Stimulated activated memory B cell treated with anti-CD40 and anti-IgM and Interleukin-4, amounts not matched to agents 10 μg/mL and 1 μg/mL and 100 μg/mL, for 72 hours (primary cell): ENCODE data around the gene RUNX3.

Experiments
- ATAC-seq: fragments of 150-1000 bp; cut with Tn5 transposase; 2 replicates; pipeline ENCODE4 v1.10.0; 2021
- H3K27ac Mint-ChIP-seq: one replicate; pipeline ENCODE4 v1.8.0; 2022; ENCODE audit warnings: mild to moderate bottlenecking, mixed read lengths
- H3K27me3 Mint-ChIP-seq: one replicate; pipeline ENCODE4 v1.8.0; 2022; ENCODE audit warnings: mixed read lengths
- H3K36me3 Mint-ChIP-seq: one replicate; pipeline ENCODE4 v1.8.0; 2022; ENCODE audit warnings: mixed read lengths
- H3K4me1 Mint-ChIP-seq: one replicate; pipeline ENCODE4 v1.8.0; 2022; ENCODE audit warnings: mixed read lengths
- H3K4me3 Mint-ChIP-seq: one replicate; pipeline ENCODE4 v1.8.0; 2022; ENCODE audit warnings: mild to moderate bottlenecking, moderate library complexity, mixed read lengths
- H3K9me3 Mint-ChIP-seq: one replicate; pipeline ENCODE4 v1.8.0; 2022; ENCODE audit warnings: mixed read lengths

RUNX3 gene

GRCh38 chr1:24957016-24957807, 27.1 kb upstream of the RUNX3 start:
- Mint-ChIP-seq H3K27me3 (no peaks in the 10 kb centered on the region), H3K36me3 (peaks cover 57% of the 10 kb centered on the region), H3K4me1 (peaks cover 95% of the 10 kb centered on the region), H3K4me3 (peak overlapping the region; percentile 80), H3K27ac (peak overlapping the region; percentile 92), H3K9me3 (no peaks in the 10 kb centered on the region)
- peak; percentile 75 for ATAC-seq

GRCh38 chr1:24955779-24956365, 25.8 kb upstream of the RUNX3 start:
- Mint-ChIP-seq H3K4me1 (peaks cover 95% of the 10 kb centered on the region), H3K9me3 (no peaks in the 10 kb centered on the region), H3K27me3 (no peaks in the 10 kb centered on the region), H3K36me3 (peaks cover 53% of the 10 kb centered on the region), H3K27ac (peak overlapping the region; percentile 92), H3K4me3 (peak overlapping the region; percentile 75)
- no peak for ATAC-seq

- peak overlapping the region; percentile 75 for H3K4me3 Mint-ChIP-seq
- peaks cover 95% of the 10 kb centered on the region for H3K4me1 Mint-ChIP-seq
- peak overlapping the region; percentile 92 for H3K27ac Mint-ChIP-seq
- no peaks in the 10 kb centered on the region for H3K9me3 Mint-ChIP-seq
- peak; percentile 86 for ATAC-seq
- H3K36me3 Mint-ChIP-seq = peaks cover 48% of the 10 kb centered on the region
- H3K27me3 Mint-ChIP-seq = no peaks in the 10 kb centered on the region
Measured at GRCh38 chr1:24955161-24955560, 25.1 kb upstream of the RUNX3 start.

- H3K36me3 Mint-ChIP-seq = peaks cover 42% of the 10 kb centered on the region
- peaks cover 95% of the 10 kb centered on the region for H3K4me1 Mint-ChIP-seq
- H3K9me3 Mint-ChIP-seq = no peaks in the 10 kb centered on the region
- H3K27ac Mint-ChIP-seq = peak overlapping the region; percentile 92
- no peaks in the 10 kb centered on the region for H3K27me3 Mint-ChIP-seq
- ATAC-seq = no peak
- H3K4me3 Mint-ChIP-seq = peak overlapping the region; percentile 75
Measured at GRCh38 chr1:24954631-24955030, 24.6 kb upstream of the RUNX3 start.

GRCh38 chr1:24954022-24954421, 23.9 kb upstream of the RUNX3 start:
- H3K4me1 Mint-ChIP-seq = peaks cover 95% of the 10 kb centered on the region
- peaks cover 41% of the 10 kb centered on the region for H3K36me3 Mint-ChIP-seq
- ATAC-seq = no peak
- peak overlapping the region; percentile 21 for H3K4me3 Mint-ChIP-seq
- H3K9me3 Mint-ChIP-seq = no peaks in the 10 kb centered on the region
- H3K27me3 Mint-ChIP-seq = no peaks in the 10 kb centered on the region
- H3K27ac Mint-ChIP-seq = peak overlapping the region; percentile 92

- no peaks in the 10 kb centered on the region for H3K27me3 Mint-ChIP-seq
- H3K27ac Mint-ChIP-seq = peak overlapping the region; percentile 92
- H3K4me3 Mint-ChIP-seq = peak overlapping the region; percentile 38
- peak; percentile 28 for ATAC-seq
- H3K36me3 Mint-ChIP-seq = peaks cover 47% of the 10 kb centered on the region
- H3K9me3 Mint-ChIP-seq = no peaks in the 10 kb centered on the region
- peaks cover 95% of the 10 kb centered on the region for H3K4me1 Mint-ChIP-seq
Measured at GRCh38 chr1:24952413-24952841, 22.4 kb upstream of the RUNX3 start.

GRCh38 chr1:24951810-24952412, 21.8 kb upstream of the RUNX3 start:
- ATAC-seq = no peak
- Mint-ChIP-seq H3K27me3 (no peaks in the 10 kb centered on the region), H3K4me1 (peaks cover 95% of the 10 kb centered on the region), H3K36me3 (peaks cover 46% of the 10 kb centered on the region), H3K9me3 (no peaks in the 10 kb centered on the region), H3K4me3 (no peak overlapping the region), H3K27ac (peak overlapping the region; percentile 92)

- no peaks in the 10 kb centered on the region for H3K27me3 Mint-ChIP-seq
- H3K9me3 Mint-ChIP-seq = no peaks in the 10 kb centered on the region
- H3K27ac Mint-ChIP-seq = peak overlapping the region; percentile 61
- H3K4me3 Mint-ChIP-seq = no peak overlapping the region
- peaks cover 44% of the 10 kb centered on the region for H3K36me3 Mint-ChIP-seq
- ATAC-seq = no peak
- H3K4me1 Mint-ChIP-seq = peaks cover 95% of the 10 kb centered on the region
Measured at GRCh38 chr1:24951337-24951736, 21.3 kb upstream of the RUNX3 start.

- Mint-ChIP-seq H3K27ac (peak overlapping the region; percentile 61), H3K9me3 (no peaks in the 10 kb centered on the region), H3K27me3 (no peaks in the 10 kb centered on the region), H3K36me3 (peaks cover 38% of the 10 kb centered on the region), H3K4me1 (peaks cover 83% of the 10 kb centered on the region), H3K4me3 (no peak overlapping the region)
- ATAC-seq = no peak
Measured at GRCh38 chr1:24949331-24949881, 19.3 kb upstream of the RUNX3 start.

GRCh38 chr1:24948079-24948827, 18.2 kb upstream of the RUNX3 start:
- peaks cover 37% of the 10 kb centered on the region for H3K36me3 Mint-ChIP-seq
- peaks cover 80% of the 10 kb centered on the region for H3K4me1 Mint-ChIP-seq
- no peaks in the 10 kb centered on the region for H3K27me3 Mint-ChIP-seq
- peak; percentile 51 for ATAC-seq
- H3K9me3 Mint-ChIP-seq = no peaks in the 10 kb centered on the region
- H3K27ac Mint-ChIP-seq = peak overlapping the region; percentile 78
- peak overlapping the region; percentile 10 for H3K4me3 Mint-ChIP-seq

GRCh38 chr1:24946861-24947658, 17.0 kb upstream of the RUNX3 start:
- Mint-ChIP-seq H3K4me1 (peaks cover 81% of the 10 kb centered on the region), H3K4me3 (peak overlapping the region; percentile 10), H3K27me3 (no peaks in the 10 kb centered on the region), H3K36me3 (peaks cover 27% of the 10 kb centered on the region), H3K27ac (peak overlapping the region; percentile 78), H3K9me3 (no peaks in the 10 kb centered on the region)
- ATAC-seq = peak; percentile 93

- Mint-ChIP-seq H3K27ac (no peak overlapping the region), H3K4me3 (no peak overlapping the region), H3K27me3 (no peaks in the 10 kb centered on the region), H3K36me3 (peaks cover 26% of the 10 kb centered on the region), H3K4me1 (peaks cover 79% of the 10 kb centered on the region), H3K9me3 (no peaks in the 10 kb centered on the region)
- ATAC-seq = no peak
Measured at GRCh38 chr1:24945354-24946326, 15.6 kb upstream of the RUNX3 start.

- no peak for ATAC-seq
Measured at GRCh38 chr1:24944318-24944717, 14.2 kb upstream of the RUNX3 start.

More at GRCh38 chr1:24944318-24944717, 14.2 kb upstream of the RUNX3 start:
- Mint-ChIP-seq H3K4me1 (peaks cover 72% of the 10 kb centered on the region), H3K36me3 (peaks cover 38% of the 10 kb centered on the region), H3K27me3 (no peaks in the 10 kb centered on the region), H3K27ac (peak overlapping the region; percentile 21), H3K9me3 (no peaks in the 10 kb centered on the region), H3K4me3 (no peak overlapping the region)
